ENCODE data around the gene COX4I2.

COX4I2 gene

GRCh38 chr20:31693987-31694661 is 56.4 kb downstream of the COX4I2 start:
- no peak for TF ChIP-seq CTCF (IDR thresholded peaks at IDR 0.05; ENCODE audit: insufficient read depth, low read length, missing control alignments)
- H3K4me3 ChIP-seq (ENCODE audit: low read depth, low read length), result no peak overlapping the region
- POLR2A ChIA-PET, result interaction anchor here (0.6 to 0.7 kb wide), 2 partner anchors 18 to 29 kb away, joined by 4 read pairs; no protein-coding TSS in a partner anchor
- DNase-seq (ENCODE audit: low read depth, low spot score), result no peak
- CTCF ChIA-PET, result interaction anchor here (0.9 to 8.9 kb wide), 7 partner anchors 10 to 135 kb away, joined by 3 to 79 read pairs (median 4); partner anchors contain the start of gene BCL2L1

All from AG04449 (cell line).